ENCODE measurements around the gene PRSS23.

- TF ChIP-seq CTCF (IDR thresholded peaks at IDR 0.05; ENCODE audit: poor library complexity) (no peak), EZH2 (IDR thresholded peaks at IDR 0.05; ENCODE audit: borderline replicate concordance) (no peak), EZH2phosphoT487 (IDR thresholded peaks at IDR 0.05; ENCODE audit: low read depth, severe bottlenecking, unreplicated experiment) (no peak)
Measured at GRCh38 chr11:86806903-86807302, 6.6 kb downstream of the PRSS23 start.

Measured in hepatocyte (in vitro differentiated cells).